Transverse colon (tissue), 4 donors: ENCODE results near the gene ELF2. TPM values are rescaled to one million over a fixed set of nuclear protein-coding genes. Genes with fewer than 3 reads are reported as not detected.
"Not testable (repeated sequence)": the region's sequence is repeated elsewhere in the genome, so short reads cannot be mapped to it uniquely, and the experiment has no call there.

Experiments used
- DNase-seq: peaks from one replicate; pipeline ENCODE4 v3.0.0-alpha.2; 2019
- H3K27ac ChIP-seq, 4 donors: fragments of 200-600 bp; sonication (generic); 2 replicates each; pipeline ENCODE4 v1.5.1; 2016 to 2018; ENCODE audit warnings: inconsistent platforms in 4 of 4
- H3K27me3 ChIP-seq: fragments of 200-600 bp; sonication (generic); 2 replicates; pipeline ENCODE4 v1.5.1; 2017; ENCODE audit warnings: inconsistent platforms
- H3K36me3 ChIP-seq, 4 donors: fragments of 200-600 bp; sonication (generic); 2 replicates each; pipeline ENCODE4 v1.5.1; 2017 to 2019; ENCODE audit warnings: inconsistent platforms in 4 of 4
- H3K4me1 ChIP-seq, 4 donors: fragments of 200-600 bp; sonication (generic); 2 replicates each; pipeline ENCODE4 v1.5.1; 2017 to 2020; ENCODE audit warnings: inconsistent platforms in 4 of 4
- H3K4me3 ChIP-seq, 4 donors: fragments of 200-600 bp; sonication (generic); 1 replicate in 1 of 4; 2 replicates in 3 of 4; pipeline versions ENCODE4 v1.5.1 to v1.6.1; 2017 to 2019; ENCODE audit warnings: inconsistent platforms in 4 of 4
- H3K9me3 ChIP-seq, 2 donors: fragments of 200-600 bp; sonication (generic); 2 replicates each; pipeline ENCODE4 v1.5.1; 2017 to 2019; ENCODE audit warnings: inconsistent platforms in 2 of 2
- EP300 ChIP-seq: sonication (generic); formaldehyde crosslinking; IDR thresholded peaks from one replicate; pipeline ENCODE4 v1.6.1; 2017; ENCODE audit warnings: antibody characterized with exemption, low read depth
- POLR2A ChIP-seq: fragments of 450-650 bp; IDR thresholded peaks from one replicate; pipeline ENCODE4 v1.6.1; 2016; ENCODE audit warnings: antibody characterized with exemption, mild to moderate bottlenecking, moderate library complexity
- POLR2AphosphoS5 ChIP-seq, 3 donors: sonication (generic); formaldehyde crosslinking; IDR thresholded peaks; one replicate each; pipeline ENCODE4 v1.6.1; 2016; ENCODE audit warnings: antibody characterized with exemption in 3 of 3
- WGBS, 2 donors: methylation state at CpG; one replicate each; pipeline ENCODE4 v1.1.5; 2018; ENCODE audit warnings: low coverage in 1 of 2; 5-methylcytosine and 5-hydroxymethylcytosine counted together
- in situ Hi-C, 4 donors: fragments of 200-750 bp; cut with MboI; loops; one replicate each; pipeline versions ENCODE4 v1.15.0 to v1.15.1; 2017; ENCODE audit warnings: low sequenced_read_pairs in 3 of 4, low pct_ligation_motif_present in 1 of 4, low pct_unique_long_range_greater_than_20kb in 1 of 4
- intact Hi-C: fragments of 100-400 bp; cut with DNase I; formaldehyde crosslinking; loops from one replicate; pipeline ENCODE4 v1.15.1; 2023; ENCODE audit warnings: low total_unique reads
- total RNA-seq, 4 donors: library from RNA; depleted of rRNA; stranded (reverse); fragments of >200 nt; gene quantifications; one replicate each; pipeline ENCODE4 v1.1.0, GENCODE V29; 2016
- TF ChIP-seq, protein P1 (sequence below), 5 experiments: fragments of 200-600 bp in 3 of 5; fragments of 450-650 bp in 2 of 5; sonication (generic) in 3 of 5; IDR thresholded peaks; 1 replicate in 2 of 5; 2 replicates in 3 of 5; pipeline ENCODE4 v1.5.1; 2016 to 2017; ENCODE audit warnings: antibody characterized with exemption in 5 of 5, inconsistent platforms in 3 of 5, mild to moderate bottlenecking in 2 of 5, moderate library complexity in 1 of 5

Gene ELF2
- total RNA-seq, 4 donors from 2014 or later = 21.7 to 65.6 (median 41.8) TPM

DNA sequence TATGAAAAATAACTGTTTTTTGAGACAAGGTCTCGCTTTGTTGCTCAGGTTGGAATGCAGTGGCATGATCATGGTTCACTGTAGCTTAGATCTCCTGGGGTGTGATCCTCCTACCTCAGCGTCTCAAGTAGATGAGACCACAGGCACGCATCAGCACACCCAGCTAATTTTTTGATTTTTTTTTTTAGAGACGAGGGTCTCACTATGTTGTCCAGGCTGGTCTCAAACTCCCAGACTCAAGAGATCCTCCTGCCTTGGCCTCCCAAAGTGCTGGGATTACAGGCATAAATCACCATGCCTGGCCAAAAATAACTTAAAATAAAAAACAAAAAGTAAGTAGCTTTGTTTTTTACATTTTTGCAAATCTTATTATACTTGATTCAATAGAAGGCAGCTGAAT is 98.1 kb downstream of the ELF2 start:
- H3K27ac ChIP-seq = peak overlapping the region in 2 of 4 donors; percentile 23 to 97
- DNase-seq = no peak
- H3K9me3 ChIP-seq = no peaks in the 10 kb centered on the region
- H3K4me1 ChIP-seq = peaks cover 0 to 54% (median 16%) of the 10 kb centered on the region in 4 donors
- H3K27me3 ChIP-seq = no peaks in the 10 kb centered on the region
- TF ChIP-seq POLR2AphosphoS5 (IDR thresholded peaks at IDR 0.05) = no peak
- no peak overlapping the region for H3K4me3 ChIP-seq
- WGBS, 2 donors = 85 to 96% methylated on average over 4 of the region's 4 CpGs
- no peaks in the 10 kb centered on the region for H3K36me3 ChIP-seq
- in situ Hi-C loops (loop anchor here in 1 of 4 donors (25.0 kb wide), 1 partner anchor 208 kb away; the partner anchor contains the start of gene MGARP), intact Hi-C loops (no loop called here)

DNA sequence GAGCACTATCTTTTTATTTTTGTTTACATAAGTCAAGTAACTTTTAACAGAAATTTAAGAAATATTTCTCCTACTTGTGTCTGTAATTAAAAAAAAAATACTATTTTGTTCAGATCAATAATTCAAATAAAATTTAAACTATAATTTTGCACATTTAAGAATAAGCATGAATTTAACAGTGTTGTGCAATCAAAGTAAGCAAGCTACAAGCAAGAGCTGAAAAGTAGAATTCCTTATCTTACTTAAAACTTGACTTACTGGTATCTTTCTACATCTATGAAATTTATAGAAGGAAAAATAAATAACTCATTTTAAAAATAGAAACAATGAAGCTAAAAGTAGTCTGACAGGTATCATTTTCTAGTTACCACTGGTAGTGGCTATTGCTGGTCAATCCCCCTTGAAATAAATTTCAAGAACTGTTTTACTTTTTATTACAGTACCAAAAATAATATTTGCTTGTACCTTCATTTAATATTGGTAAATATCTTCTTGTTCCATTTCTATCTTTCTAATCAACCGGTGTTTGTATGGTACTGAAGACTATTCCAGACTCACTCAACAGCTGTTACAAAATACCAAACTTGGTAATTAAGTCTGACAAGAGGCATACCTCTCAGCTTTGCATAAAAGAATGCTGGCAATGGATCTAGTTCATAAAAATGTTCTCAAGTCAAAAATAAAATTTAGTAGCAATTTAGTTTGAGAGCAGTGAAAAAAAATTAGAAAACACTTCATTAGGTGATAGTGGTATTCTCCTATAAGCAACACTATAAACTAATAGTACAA is 99.3 kb downstream of the ELF2 start:
- in situ Hi-C loops (loop anchor here in 1 of 4 donors (25.0 kb wide), 1 partner anchor 210 kb away; the partner anchor contains the start of gene MGARP), intact Hi-C loops (no loop called here)
- H3K4me3 ChIP-seq = no peak overlapping the region
- WGBS, 2 donors = 44 to 47% methylated on average over 1 of the region's 1 CpG
- DNase-seq = no peak
- no peaks in the 10 kb centered on the region for H3K9me3 ChIP-seq
- no peaks in the 10 kb centered on the region for H3K36me3 ChIP-seq
- no peak for TF ChIP-seq POLR2A
- TF ChIP-seq POLR2AphosphoS5 (IDR thresholded peaks at IDR 0.05) = no peak
- TF ChIP-seq, protein P1, sequence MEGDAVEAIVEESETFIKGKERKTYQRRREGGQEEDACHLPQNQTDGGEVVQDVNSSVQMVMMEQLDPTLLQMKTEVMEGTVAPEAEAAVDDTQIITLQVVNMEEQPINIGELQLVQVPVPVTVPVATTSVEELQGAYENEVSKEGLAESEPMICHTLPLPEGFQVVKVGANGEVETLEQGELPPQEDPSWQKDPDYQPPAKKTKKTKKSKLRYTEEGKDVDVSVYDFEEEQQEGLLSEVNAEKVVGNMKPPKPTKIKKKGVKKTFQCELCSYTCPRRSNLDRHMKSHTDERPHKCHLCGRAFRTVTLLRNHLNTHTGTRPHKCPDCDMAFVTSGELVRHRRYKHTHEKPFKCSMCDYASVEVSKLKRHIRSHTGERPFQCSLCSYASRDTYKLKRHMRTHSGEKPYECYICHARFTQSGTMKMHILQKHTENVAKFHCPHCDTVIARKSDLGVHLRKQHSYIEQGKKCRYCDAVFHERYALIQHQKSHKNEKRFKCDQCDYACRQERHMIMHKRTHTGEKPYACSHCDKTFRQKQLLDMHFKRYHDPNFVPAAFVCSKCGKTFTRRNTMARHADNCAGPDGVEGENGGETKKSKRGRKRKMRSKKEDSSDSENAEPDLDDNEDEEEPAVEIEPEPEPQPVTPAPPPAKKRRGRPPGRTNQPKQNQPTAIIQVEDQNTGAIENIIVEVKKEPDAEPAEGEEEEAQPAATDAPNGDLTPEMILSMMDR (IDR thresholded peaks at IDR 0.05) = no peak
- TF ChIP-seq EP300 = no peak
- peaks cover 0 to 54% (median 16%) of the 10 kb centered on the region in 4 donors for H3K4me1 ChIP-seq
- H3K27me3 ChIP-seq = no peaks in the 10 kb centered on the region
- H3K27ac ChIP-seq = peak overlapping the region in 3 of 4 donors; percentile 17 to 97 (median 23)

DNA sequence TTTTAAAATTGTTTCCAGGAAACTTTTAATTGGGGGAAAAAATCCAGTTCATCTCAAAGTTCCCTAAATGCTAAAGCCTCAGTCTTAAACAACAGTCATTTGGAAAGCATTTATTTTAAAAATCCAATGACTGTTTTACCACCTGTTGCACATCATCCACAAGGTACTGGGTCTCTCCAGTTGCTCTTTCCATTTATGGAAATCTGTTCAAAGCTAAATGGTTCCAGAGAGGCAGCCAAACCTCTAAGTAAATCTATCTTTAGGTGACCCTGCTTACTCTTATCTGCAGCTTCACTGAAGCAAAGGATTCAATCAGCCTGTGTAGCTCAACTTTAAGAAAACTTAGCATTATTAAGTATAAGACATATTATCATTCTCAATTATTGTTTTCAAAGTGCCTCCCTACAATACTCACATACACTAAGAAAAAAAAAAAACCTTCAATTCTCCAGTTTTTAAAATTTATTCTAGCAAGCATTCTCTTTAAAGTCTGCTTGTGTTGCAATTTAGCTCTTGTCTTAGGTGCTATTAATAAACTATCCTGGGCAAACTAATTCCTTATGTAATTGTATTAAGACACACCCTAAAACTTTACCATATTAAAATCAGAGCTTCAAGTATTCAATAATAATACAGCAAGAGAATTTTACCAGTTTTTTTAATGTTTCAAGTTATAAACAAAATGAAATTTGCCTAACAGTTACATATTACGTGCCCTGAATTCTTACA is 100.8 kb downstream of the ELF2 start:
- Histone ChIP-seq H3K27me3 (no peaks in the 10 kb centered on the region), H3K9me3 (no peaks in the 10 kb centered on the region), H3K4me3 (no peak overlapping the region), H3K27ac (peak overlapping the region in 3 of 4 donors; percentile 27 to 97 (median 40)), H3K4me1 (peaks cover 0 to 43% (median 10%) of the 10 kb centered on the region in 4 donors), H3K36me3 (peaks cover 0 to 13% (median 5%) of the 10 kb centered on the region in 4 donors)
- TF ChIP-seq, protein P1 (IDR thresholded peaks at IDR 0.05) = no peak
- TF ChIP-seq EP300 = no peak
- TF ChIP-seq POLR2A = no peak
- no peak for TF ChIP-seq POLR2AphosphoS5 (IDR thresholded peaks at IDR 0.05)
- in situ Hi-C loops (loop anchor here in 1 of 4 donors (25.0 kb wide), 1 partner anchor 211 kb away; the partner anchor contains the start of gene MGARP), intact Hi-C loops (no loop called here)
- WGBS, 2 donors = 86 to 87% methylated on average over 1 of the region's 1 CpG
- DNase-seq = no peak

DNA sequence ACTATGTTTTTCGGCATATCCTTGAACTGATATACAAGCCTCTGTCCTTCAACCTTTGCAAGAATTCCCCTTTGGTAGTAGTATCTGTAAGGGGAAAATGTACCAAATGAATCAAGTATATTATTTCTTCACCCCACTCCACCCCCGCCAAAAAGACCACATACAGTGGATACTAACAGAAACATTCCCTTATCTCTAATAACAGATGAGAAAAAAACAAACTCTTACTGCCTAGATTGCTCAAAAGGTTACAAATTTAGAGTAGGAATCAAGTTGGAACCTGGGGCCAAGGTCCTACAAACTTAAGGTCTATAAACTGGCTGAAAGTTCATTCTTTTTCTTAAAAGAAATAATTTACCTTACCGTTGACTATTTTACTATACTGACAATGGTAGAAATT is 116.4 kb downstream of the ELF2 start:
- in situ Hi-C loops = no loop called here
- H3K36me3 ChIP-seq = peaks cover 0 to 65% (median 32%) of the 10 kb centered on the region in 4 donors

DNA sequence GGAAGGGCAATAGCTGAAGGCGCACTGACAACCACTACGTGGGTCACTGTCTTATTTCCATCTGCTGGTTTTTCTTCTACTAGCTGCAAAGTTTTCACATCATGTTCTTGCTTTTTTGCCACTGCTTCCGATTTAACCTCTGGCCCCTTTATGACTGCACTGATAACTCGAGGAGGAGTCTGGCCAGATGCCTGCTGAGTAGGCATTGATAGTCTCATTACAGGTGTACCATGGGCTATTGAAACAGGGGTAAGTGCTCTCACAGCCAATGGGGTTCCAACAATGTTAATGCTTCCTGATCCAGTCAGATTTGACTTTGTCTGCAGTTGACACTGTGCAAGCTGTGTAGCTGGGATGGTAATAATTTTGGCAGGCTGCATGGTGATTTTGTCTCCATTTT is 118.0 kb downstream of the ELF2 start:
- H3K36me3 ChIP-seq = peaks cover 0 to 70% (median 29%) of the 10 kb centered on the region in 4 donors
- DNase-seq, H3K4me1 ChIP-seq, H3K9me3 ChIP-seq, H3K27me3 ChIP-seq, in situ Hi-C loops, H3K27ac ChIP-seq, intact Hi-C loops, H3K4me3 ChIP-seq: not testable (repeated sequence)
- 52 to 61% methylated on average over 4 of the region's 4 CpGs for WGBS, 2 donors

More for the DNA sequence above, 116.4 kb downstream of the ELF2 start:
- intact Hi-C loops = no loop called here
- TF ChIP-seq POLR2A (no peak), EP300 (no peak), POLR2AphosphoS5 (IDR thresholded peaks at IDR 0.05) (no peak)
- TF ChIP-seq, protein P1 (IDR thresholded peaks at IDR 0.05) = no peak
- no peaks in the 10 kb centered on the region for H3K27me3 ChIP-seq
- no peak for DNase-seq
- peaks cover 0 to 3% (median 0%) of the 10 kb centered on the region in 4 donors for H3K4me1 ChIP-seq
- H3K27ac ChIP-seq = no peak overlapping the region
- 93% methylated on average over 3 of the region's 3 CpGs for WGBS, 2 donors
- no peak overlapping the region for H3K4me3 ChIP-seq
- H3K9me3 ChIP-seq = no peaks in the 10 kb centered on the region
